GM20431 (cell line): ENCODE data around the gene MBNL1.

Source experiments
- in situ Hi-C: fragments of 300-500 bp; cut with MseI, MboI; formaldehyde crosslinking; loops from one replicate; pipeline ENCODE4 v1.15.0; 2020; ENCODE audit warnings: low sequenced_read_pairs; ENCODE audit not compliant: unreplicated experiment

The MBNL1 gene

GRCh38 chr3:152459118-152459515 lies 190.4 kb downstream of the MBNL1 start:
- in situ Hi-C loops, result no loop called here

DNA sequence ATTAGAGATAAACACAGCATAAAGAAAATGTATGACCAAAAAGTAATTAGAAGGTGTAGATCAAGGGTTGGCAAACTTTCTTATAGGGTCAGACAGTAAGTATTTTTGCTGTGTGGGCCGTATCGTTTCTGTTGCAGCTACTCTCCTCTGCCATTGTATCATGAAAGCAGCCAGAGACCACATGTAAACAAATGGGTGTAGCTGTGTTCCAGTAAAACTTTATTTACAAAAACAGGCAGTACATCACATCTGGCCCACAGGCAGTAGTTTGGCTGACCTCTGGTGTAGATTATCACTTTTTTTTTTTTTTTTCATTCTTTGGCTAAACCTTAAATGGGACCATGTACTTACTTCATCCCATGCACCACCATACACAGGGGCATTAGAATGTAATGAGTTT lies 190.8 kb downstream of the MBNL1 start:
- in situ Hi-C loops, result no loop called here

GRCh38 chr3:152460936-152461335 lies 192.2 kb downstream of the MBNL1 start:
- in situ Hi-C loops, result no loop called here

- in situ Hi-C loops, result no loop called here
Measured at GRCh38 chr3:152461460-152461859, 192.7 kb downstream of the MBNL1 start.

GRCh38 chr3:152466784-152467183 lies 198.1 kb downstream of the MBNL1 start:
- in situ Hi-C loops, result no loop called here

- in situ Hi-C loops, result no loop called here
Measured at GRCh38 chr3:152469248-152470025, 200.7 kb downstream of the MBNL1 start.

- in situ Hi-C loops, result no loop called here
Measured at GRCh38 chr3:152470095-152470494, 201.4 kb downstream of the MBNL1 start.

GRCh38 chr3:152470893-152471292 lies 202.2 kb downstream of the MBNL1 start:
- in situ Hi-C loops, result no loop called here

- in situ Hi-C loops, result no loop called here
Measured at GRCh38 chr3:152471814-152472671, 203.3 kb downstream of the MBNL1 start.

DNA sequence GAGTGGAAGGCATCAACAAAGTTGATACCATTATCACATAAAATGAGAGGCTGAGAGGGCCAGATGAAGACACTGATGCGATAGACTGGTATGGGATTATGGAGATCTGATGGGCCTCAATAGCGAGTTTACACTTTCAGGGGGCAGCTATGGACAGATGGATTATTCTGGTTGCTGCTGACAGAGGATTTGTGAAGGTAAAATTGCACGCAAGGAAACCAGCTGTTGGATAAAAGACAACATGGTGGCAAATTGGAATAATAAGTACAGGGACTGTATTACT lies 203.9 kb downstream of the MBNL1 start:
- in situ Hi-C loops, result no loop called here

DNA sequence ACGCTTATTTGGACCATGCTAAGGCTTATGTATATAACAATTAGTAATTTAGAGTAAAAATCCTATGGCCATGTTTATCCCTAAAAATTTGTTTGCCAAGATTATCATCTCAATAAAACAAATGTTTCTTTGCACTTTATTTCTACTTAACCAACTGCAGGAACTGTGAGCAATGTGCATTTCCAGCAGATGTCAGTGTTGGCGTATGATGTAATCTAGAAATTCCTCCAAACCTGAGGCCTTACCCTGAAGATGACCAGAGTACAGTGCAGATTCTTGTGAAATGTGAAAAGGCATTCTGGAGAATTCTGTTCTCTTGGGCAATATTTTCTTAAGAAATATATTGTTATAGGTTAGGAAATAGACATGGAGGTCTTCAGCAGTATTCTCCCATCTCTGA lies 205.9 kb downstream of the MBNL1 start:
- in situ Hi-C loops, result no loop called here

DNA sequence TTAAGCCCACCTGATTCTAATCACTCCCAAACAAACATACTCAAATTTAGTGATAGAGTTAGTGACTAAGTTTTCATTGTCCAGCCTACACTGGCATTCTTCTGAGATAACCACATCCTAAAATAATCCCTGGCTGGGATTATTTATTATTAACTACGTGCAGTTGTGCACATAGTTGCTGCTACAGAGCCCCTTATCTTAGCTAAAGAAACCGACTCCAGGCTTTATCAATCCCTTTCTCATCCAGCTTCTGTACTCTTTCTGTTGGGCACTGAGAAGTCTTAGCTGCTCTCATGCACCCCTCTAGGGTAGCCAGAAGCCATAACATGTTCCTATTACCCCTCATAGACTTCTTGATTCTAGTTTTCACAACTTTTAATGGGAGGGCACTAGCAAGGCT lies 208.7 kb downstream of the MBNL1 start:
- in situ Hi-C loops, result no loop called here

- in situ Hi-C loops, result no loop called here
Measured at GRCh38 chr3:152480282-152480953, 211.7 kb downstream of the MBNL1 start.

GRCh38 chr3:152486364-152486763 lies 217.6 kb downstream of the MBNL1 start:
- in situ Hi-C loops, result no loop called here

DNA sequence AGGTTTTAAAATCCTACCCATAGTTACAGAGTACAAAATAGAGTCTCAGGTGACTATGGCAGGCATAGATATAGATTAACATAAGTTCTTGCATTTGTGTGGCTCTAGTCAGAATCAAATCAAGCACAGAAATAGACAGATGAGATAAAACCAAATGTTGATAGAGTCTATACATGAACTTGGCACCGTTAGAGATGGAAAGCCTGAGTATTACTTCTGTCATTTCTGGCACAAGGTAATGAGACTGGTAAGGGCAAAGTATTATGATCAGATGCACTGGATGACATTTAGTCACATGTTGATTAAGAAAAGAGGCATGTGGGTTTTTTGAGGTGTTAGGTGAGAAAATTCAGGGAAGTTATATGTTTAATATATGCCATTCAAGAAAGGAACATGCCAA lies 219.7 kb downstream of the MBNL1 start:
- in situ Hi-C loops, result no loop called here

- in situ Hi-C loops, result no loop called here
Measured at GRCh38 chr3:152491922-152492321, 223.2 kb downstream of the MBNL1 start.

DNA sequence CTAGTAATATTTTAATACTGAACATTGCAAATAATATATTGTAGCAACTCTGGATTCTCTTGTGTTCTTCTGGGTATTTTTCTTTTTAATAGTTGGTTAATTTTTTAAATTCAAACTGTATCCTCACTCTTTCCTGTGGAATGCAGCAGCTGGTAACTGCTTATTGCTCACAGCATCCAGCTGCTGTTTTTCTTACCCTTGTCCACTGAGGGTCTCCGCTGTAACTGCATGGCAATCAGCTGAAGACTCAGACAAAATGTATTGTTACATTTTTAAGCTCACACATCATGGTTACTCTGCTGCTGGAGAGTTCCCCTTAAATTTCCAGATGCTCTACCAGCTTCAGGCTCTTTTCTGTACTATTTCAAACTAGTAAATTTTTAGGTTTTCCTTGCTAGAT lies 227.6 kb downstream of the MBNL1 start:
- in situ Hi-C loops, result no loop called here

GRCh38 chr3:152496716-152497115 lies 228.0 kb downstream of the MBNL1 start:
- in situ Hi-C loops, result no loop called here

DNA sequence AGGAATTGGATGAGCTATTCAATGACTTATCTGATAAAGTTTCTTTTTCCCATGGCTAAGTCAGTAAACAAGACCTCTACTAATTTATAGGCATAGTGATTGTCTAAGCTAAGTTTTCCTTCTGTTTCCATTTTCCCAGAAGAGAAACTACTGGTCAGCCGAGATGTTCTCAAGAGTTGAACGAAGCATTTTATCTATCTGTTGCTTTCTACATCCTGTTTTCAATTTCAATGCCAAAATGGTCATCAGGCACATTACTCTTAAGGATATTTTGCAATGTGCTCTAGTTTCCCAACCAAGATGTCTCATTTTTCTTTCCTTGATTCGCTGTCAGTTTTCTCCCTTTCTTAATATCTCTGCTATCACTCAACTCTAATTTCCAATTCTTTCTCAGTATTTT lies 228.7 kb downstream of the MBNL1 start:
- in situ Hi-C loops, result no loop called here

GRCh38 chr3:152497890-152498289 lies 229.2 kb downstream of the MBNL1 start:
- in situ Hi-C loops, result no loop called here

GRCh38 chr3:152499791-152500385 lies 231.2 kb downstream of the MBNL1 start:
- in situ Hi-C loops, result no loop called here
